Measurements from ENCODE around the gene CDC73.
A peak's percentile ranks its signal among the peaks of the same experiment; 100 is the strongest.
"Not testable (repeated sequence)": the region's sequence is repeated elsewhere in the genome, so short reads cannot be mapped to it uniquely, and the experiment has no call there.

The CDC73 gene

DNA sequence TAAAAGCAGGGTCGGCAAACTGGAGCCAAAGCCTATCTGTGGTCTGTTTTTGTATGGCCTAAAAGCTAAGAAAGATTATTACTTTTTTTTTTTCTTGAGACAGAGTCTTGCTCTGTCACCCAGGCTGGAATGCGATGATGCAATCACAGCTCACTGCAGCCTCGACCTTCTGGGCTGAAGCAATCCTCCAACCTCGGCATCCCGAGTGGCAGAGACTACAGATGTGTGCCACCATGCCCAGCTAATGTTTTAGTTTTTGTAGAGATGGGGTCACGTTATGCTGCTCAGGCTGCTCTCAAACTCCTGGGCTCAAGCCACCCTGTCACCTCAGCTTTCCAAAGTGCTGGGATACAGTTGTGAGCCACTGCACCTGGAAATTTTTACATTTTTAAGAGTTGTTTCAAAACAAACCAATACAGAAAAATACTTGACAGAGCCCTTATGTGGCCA is 10.2 kb upstream of the CDC73 start:
- H3K4me3 ChIP-seq (replicated peaks; ENCODE audit: low read depth, low read length) = no peak overlapping the region
- DNase-seq (ENCODE audit: low read depth) = peak; percentile 91
- TF ChIP-seq CTCF (IDR thresholded peaks at IDR 0.05; ENCODE audit: low read length, missing control alignments) = no peak

GRCh38 chr1:193113258-193113991 is 8.4 kb upstream of the CDC73 start:
- H3K4me3 ChIP-seq (replicated peaks; ENCODE audit: low read depth, low read length) = no peak overlapping the region
- DNase-seq (ENCODE audit: low read depth) = no peak
- no peak for TF ChIP-seq CTCF (IDR thresholded peaks at IDR 0.05; ENCODE audit: low read length, missing control alignments)

DNA sequence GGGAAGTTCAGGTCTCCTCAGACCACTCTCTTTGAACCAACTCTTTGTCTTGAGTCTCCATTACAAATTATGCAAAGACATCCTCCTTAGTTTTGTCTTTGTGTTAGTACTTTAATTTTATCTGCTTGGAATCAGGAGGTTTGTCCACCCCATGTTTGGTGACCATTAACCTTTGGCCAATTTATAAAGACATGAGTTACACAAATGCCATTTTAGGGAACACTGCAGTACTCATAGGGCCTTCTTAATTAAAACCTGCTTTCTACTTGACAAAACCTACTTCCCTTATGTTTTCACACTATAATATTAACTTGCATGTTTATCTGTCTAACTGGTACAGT is 7.9 kb upstream of the CDC73 start:
- no peak for DNase-seq (ENCODE audit: low read depth)
- TF ChIP-seq CTCF (IDR thresholded peaks at IDR 0.05; ENCODE audit: low read length, missing control alignments) = no peak
- H3K4me3 ChIP-seq (replicated peaks; ENCODE audit: low read depth, low read length) = no peak overlapping the region

DNA sequence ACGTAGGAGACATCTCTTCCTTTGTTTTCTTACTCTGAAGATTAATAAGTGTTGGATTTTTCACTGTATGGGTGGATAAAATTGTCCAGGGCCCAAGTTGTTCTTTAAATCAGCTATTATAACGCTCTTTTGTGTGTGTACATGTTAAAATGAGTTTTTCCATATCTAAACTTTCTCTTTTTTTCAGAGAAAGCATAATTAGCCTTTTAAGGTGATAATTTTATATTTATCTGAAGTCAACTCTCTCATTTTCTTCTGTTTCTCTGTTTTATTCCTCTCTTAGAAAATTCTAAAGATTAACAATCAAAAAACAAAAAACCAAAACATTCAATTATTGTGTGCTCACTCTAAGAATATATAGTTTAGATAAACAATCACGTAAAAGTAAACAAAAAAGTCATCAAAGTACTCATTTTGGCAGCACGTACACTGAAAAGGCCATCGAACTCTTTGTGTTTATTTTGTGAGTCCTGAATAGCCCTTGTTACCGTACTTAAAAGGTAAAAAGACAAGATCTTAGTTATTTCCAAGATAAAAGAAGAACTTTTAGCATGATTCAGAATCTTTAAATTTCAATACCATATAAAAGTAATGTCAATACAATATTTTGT is 7.2 kb upstream of the CDC73 start:
- DNase-seq (ENCODE audit: low read depth) = no peak
- TF ChIP-seq CTCF (IDR thresholded peaks at IDR 0.05; ENCODE audit: low read length, missing control alignments) = no peak
- no peak overlapping the region for H3K4me3 ChIP-seq (replicated peaks; ENCODE audit: low read depth, low read length)

GRCh38 chr1:193115629-193116227 is 6.1 kb upstream of the CDC73 start:
- TF ChIP-seq CTCF (IDR thresholded peaks at IDR 0.05; ENCODE audit: low read length, missing control alignments) = no peak
- no peak overlapping the region for H3K4me3 ChIP-seq (replicated peaks; ENCODE audit: low read depth, low read length)
- peak; percentile 97 for DNase-seq (ENCODE audit: low read depth)

- not testable (repeated sequence) for H3K4me3 ChIP-seq (replicated peaks; ENCODE audit: low read depth, low read length); DNase-seq (ENCODE audit: low read depth)
These were observed 4.7 kb upstream of the CDC73 start for GRCh38 chr1:193117167-193117566.

DNA sequence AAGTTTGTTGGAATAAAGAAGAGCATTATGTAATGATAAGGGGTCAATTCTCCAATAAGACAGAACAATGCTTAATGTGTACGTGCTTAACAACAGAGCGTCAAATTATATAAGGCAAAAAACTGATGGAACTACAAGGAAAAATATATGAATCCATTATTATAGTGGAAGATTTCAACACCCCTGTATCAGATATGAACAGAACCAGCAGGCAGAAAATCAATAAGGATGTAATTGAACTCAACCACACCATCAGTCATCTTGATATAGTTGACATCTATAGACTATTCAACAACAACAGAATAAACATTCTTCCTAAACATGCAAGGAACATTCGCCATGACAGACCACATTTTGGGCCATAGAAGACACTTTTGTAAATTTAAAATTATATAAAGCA is 3.6 kb upstream of the CDC73 start:
- DNase-seq (ENCODE audit: low read depth) = no peak
- no peak overlapping the region for H3K4me3 ChIP-seq (replicated peaks; ENCODE audit: low read depth, low read length)
- no peak for TF ChIP-seq CTCF (IDR thresholded peaks at IDR 0.05; ENCODE audit: low read length, missing control alignments)
